ENCODE results near the gene MAD1L1.

- no peak for TF ChIP-seq EZH2 (IDR thresholded peaks at IDR 0.05)
- no peak for TF ChIP-seq POLR2AphosphoS5 (IDR thresholded peaks at IDR 0.05; ENCODE audit: borderline replicate concordance, low read depth, low read length)
- no peak for TF ChIP-seq FOXP2 (optimal IDR thresholded peaks at IDR 0.05; ENCODE audit: control extremely low read depth, extremely low read length, insufficient read depth)
Measured at GRCh38 chr7:2006231-2006771, 226.4 kb downstream of the MAD1L1 start.
